ENCODE results near the gene PROZ.

DNA sequence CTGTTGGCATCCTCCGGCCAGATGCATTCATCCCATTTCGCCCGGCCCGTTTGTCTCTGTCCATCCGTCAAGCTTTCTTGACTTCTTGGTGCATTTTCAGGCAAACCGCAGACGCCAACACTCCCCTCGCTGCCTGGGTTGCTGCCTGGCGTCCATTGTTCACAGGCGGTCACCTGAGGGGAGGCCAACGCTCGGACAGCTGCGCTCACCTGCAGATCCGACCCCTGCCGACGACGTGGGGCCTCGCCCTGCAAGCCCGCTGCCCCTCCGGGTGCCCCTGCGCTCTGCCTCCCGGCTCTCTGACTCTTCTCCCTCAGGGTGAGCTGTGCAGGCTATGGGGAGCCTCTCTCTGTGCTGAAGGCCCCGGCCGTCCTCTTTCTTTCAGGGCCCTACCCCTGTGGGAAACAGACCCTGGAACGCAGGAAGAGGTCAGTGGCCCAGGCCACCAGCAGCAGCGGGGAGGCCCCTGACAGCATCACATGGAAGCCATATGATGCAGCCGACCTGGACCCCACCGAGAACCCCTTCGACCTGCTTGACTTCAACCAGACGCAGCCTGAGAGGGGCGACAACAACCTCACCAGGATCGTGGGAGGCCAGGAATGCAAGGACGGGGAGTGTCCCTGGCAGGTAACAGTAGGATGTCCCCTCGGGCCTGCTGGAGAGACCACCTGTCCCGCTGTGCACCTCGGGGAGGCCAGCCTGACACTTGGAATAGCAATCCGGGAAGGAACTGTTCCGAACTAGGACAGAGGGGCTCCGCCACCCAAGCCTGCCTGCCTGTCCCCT is 14.8 kb upstream of the PROZ start:
- TF ChIP-seq CTCF (IDR thresholded peaks at IDR 0.05): no peak
- TF ChIP-seq EZH2 (IDR thresholded peaks at IDR 0.05; ENCODE audit: borderline replicate concordance, insufficient read depth, low read depth, low read length, poor library complexity, severe bottlenecking): no peak
